ENCODE data around the gene ETNK1.

DNA sequence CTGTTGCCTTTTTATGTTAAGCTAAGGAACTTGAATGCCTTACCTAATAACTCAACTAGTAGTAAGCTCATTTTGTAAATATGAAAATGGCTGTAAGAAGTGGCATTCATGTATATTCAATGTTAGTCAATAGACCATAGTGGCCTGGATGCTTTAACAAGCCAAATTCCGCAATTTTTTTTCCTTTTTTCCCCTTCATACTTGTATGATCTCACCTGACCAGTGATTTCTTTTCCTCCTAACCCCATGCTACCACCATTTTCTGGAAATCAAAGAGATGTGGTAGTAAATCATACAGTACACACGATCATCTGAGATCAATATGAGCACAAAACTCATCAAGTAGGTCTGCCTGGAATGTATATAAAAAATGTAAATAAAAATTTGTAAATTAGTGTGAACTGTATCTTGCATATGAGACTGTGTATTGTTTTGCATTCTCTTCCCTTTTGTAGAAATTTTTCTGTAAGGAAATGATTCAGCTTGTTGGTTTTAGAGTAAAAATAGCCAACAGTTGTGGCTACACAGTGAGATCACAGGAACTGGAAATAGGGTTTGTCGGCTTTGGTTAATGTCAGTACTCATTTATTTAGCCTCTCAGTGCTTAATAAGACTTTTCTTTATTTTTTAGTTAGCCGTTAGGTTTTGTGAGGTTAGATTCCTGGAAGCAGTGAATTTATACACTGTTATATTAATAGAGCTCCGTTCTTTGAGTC, 62.5 kb downstream of the ETNK1 start:
- TF ChIP-seq, protein P1, sequence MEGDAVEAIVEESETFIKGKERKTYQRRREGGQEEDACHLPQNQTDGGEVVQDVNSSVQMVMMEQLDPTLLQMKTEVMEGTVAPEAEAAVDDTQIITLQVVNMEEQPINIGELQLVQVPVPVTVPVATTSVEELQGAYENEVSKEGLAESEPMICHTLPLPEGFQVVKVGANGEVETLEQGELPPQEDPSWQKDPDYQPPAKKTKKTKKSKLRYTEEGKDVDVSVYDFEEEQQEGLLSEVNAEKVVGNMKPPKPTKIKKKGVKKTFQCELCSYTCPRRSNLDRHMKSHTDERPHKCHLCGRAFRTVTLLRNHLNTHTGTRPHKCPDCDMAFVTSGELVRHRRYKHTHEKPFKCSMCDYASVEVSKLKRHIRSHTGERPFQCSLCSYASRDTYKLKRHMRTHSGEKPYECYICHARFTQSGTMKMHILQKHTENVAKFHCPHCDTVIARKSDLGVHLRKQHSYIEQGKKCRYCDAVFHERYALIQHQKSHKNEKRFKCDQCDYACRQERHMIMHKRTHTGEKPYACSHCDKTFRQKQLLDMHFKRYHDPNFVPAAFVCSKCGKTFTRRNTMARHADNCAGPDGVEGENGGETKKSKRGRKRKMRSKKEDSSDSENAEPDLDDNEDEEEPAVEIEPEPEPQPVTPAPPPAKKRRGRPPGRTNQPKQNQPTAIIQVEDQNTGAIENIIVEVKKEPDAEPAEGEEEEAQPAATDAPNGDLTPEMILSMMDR (IDR thresholded peaks at IDR 0.05) = no peak
- no peak for TF ChIP-seq POLR2A (IDR thresholded peaks at IDR 0.05)

Data from thyroid gland (tissue), 4 donors.